Ovary (tissue), 9 donors: ENCODE results near the gene RPL27A. TPM values are rescaled to one million over a fixed set of nuclear protein-coding genes. Genes with fewer than 3 reads are reported as not detected.
A peak's percentile ranks its signal among the peaks of the same experiment; 100 is the strongest.

Experiments used
- DNase-seq, 5 donors: peaks; one replicate each; pipeline ENCODE4 v3.0.0-alpha.2; 2019 to 2020
- H3K27ac ChIP-seq, 2 donors: fragments of 200-600 bp; one replicate each; pipeline versions ENCODE4 v1.5.1 to v1.8.0; 2019 to 2022
- H3K27me3 ChIP-seq: fragments of 200-600 bp; one replicate; pipeline ENCODE4 v1.8.0; 2022
- H3K36me3 ChIP-seq: fragments of 200-600 bp; sonication (generic); one replicate; pipeline ENCODE4 v1.5.1; 2019
- H3K4me1 ChIP-seq: one replicate; pipeline ENCODE4 v1.8.1; 2013; ENCODE audit warnings: mild to moderate bottlenecking, moderate library complexity; ENCODE audit not compliant: insufficient read depth
- H3K4me3 ChIP-seq: fragments of 200-600 bp; sonication (generic); one replicate; pipeline ENCODE4 v1.5.1; 2017
- H3K9me3 ChIP-seq, 2 donors: fragments of 200-600 bp in 1 of 2; sonication (generic) in 1 of 2; one replicate each; pipeline versions ENCODE4 v1.5.1 to v1.8.1; 2013 to 2019; ENCODE audit warnings: mild to moderate bottlenecking in 1 of 2, moderate library complexity in 1 of 2
- EP300 ChIP-seq: sonication (generic); formaldehyde crosslinking; IDR thresholded peaks from one replicate; pipeline ENCODE4 v1.6.1; 2017; ENCODE audit warnings: antibody characterized with exemption
- POLR2A ChIP-seq: fragments of 450-650 bp; IDR thresholded peaks from one replicate; pipeline ENCODE4 v1.6.1; 2017; ENCODE audit warnings: antibody characterized with exemption, mild to moderate bottlenecking, moderate library complexity
- WGBS, 3 donors: extraction: QIAGEN DNeasy Blood & Tissue Kit in 1 of 3; methylation state at CpG; one replicate each; pipeline versions ENCODE4 v1.1.5 to v1.1.7; 2013 to 2017; 5-methylcytosine and 5-hydroxymethylcytosine counted together
- intact Hi-C, 4 donors: fragments of 100-400 bp; cut with DNase I; formaldehyde crosslinking; loops; one replicate each; pipeline versions ENCODE4 v1.11.0 to v1.15.1; 2022 to 2023
- polyA plus RNA-seq, 2 donors: library from polyadenylated mRNA; stranded (reverse); fragments of 200-250 nt in 1 of 2; fragments of 350-450 nt in 1 of 2; fragmentation: Illumina TruSeq in 1 of 2; extraction: RNeasy Lipid Tissue Mini Kit (QIAGEN cat#74804) in 1 of 2; gene quantifications; one replicate each; pipeline ENCODE4 v1.2.3, GENCODE V29; 2013 to 2014
- total RNA-seq, 7 donors: library from RNA; depleted of rRNA in 2 of 7; stranded (reverse); fragments of >200 nt in 2 of 7; fragmentation: NEBNext Ultra II Directional in 3 of 7; extraction: Animal tissue kit (Norgen Biotek cat#: 25700) in 3 of 7; gene quantifications; one replicate each; pipeline versions ENCODE4 v1.1.0 to v1.2.4, GENCODE V29; 2016 to 2023
- TF ChIP-seq, protein P1 (sequence below), 3 donors: fragments of 450-650 bp in 2 of 3; fragments of 200-600 bp in 1 of 3; IDR thresholded peaks; one replicate each; pipeline versions ENCODE4 v1.5.1 to v1.8.0; 2016 to 2022; ENCODE audit warnings: antibody characterized with exemption in 3 of 3, mild to moderate bottlenecking in 1 of 3
- donor health status: DM: no; HTN: no; CAD: no; lungs with moderate emphysema.
- donor health status: DM: no; HTN: no; CAD: no.
- donor health status: Bipolar disorder and iron deficiency.
- donor health status: DM: yes; HTN: yes; CAD: no.
- donor health status: DM: no; HTN: no; CAD: no.
- donor health status: DM: yes; HTN: yes; CAD: no.

The RPL27A gene
- total and polyA plus RNA-seq, 9 donors, result 986 to 6,011 (median 2,159) TPM

DNA sequence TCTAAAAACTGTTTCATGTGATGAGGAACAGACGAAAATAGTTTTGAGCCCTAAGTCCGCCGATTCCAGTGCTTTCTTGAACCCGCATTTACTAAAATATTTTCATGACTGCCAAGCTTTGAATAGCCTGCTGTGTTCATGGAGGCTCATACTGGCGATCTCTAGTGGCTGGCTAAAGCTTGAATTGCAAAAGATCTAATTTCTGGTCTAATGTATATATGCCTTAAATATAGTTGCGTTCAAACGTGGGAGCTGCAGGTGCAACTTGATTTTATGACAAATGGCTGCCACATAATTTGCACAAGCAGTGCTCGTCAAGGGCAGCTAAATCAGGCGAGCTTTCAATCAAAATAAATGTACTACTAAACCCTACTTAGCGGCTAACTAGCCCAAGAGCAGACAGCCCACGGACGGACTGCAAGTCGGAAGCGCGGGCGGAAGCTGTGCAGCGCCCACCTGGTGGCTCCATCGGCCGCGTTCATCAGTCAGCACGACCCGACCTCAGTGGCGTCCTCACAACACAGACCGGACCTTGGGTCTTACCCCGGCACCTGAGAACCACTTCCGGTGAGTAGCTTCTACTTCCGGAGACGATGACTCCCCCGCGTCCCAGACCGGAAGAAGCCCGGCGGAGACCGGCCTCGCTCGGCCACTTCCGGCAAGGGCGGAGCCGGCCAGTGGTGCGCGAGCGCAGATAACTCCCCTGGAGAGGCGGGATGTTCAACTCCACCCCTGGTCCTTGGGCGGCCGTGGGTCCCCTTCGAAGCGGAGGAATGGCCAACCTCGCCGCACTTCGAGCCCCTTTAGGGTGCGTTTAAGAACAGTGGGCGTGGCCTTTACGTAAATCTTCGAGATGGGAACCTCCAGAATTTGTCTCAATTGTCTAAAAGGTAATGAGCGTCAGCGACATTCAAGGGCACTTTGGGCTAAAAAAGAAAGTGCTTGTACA lies 6.1 kb downstream of the RPL27A start:
- Histone ChIP-seq H3K27ac (peak overlapping the region in 1 of 2 donors; percentile 20), H3K27me3 (no peaks in the 10 kb centered on the region), H3K4me3 (peak overlapping the region; percentile 40), H3K4me1 (peaks cover 7% of the 10 kb centered on the region), H3K36me3 (no peaks in the 10 kb centered on the region), H3K9me3 (no peaks in the 10 kb centered on the region)
- intact Hi-C loops, result loop anchor here in 1 of 4 donors (5.0 kb wide), 2 partner anchors 124 to 269 kb away; a partner anchor contains a TSS
- TF ChIP-seq EP300 (no peak), POLR2A (no peak)
- TF ChIP-seq, protein P1, sequence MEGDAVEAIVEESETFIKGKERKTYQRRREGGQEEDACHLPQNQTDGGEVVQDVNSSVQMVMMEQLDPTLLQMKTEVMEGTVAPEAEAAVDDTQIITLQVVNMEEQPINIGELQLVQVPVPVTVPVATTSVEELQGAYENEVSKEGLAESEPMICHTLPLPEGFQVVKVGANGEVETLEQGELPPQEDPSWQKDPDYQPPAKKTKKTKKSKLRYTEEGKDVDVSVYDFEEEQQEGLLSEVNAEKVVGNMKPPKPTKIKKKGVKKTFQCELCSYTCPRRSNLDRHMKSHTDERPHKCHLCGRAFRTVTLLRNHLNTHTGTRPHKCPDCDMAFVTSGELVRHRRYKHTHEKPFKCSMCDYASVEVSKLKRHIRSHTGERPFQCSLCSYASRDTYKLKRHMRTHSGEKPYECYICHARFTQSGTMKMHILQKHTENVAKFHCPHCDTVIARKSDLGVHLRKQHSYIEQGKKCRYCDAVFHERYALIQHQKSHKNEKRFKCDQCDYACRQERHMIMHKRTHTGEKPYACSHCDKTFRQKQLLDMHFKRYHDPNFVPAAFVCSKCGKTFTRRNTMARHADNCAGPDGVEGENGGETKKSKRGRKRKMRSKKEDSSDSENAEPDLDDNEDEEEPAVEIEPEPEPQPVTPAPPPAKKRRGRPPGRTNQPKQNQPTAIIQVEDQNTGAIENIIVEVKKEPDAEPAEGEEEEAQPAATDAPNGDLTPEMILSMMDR (IDR thresholded peaks at IDR 0.05), result peak in 1 of 3 donors; percentile 27
- peak; percentile 94 to 97 (median 94) for DNase-seq
- WGBS, 3 donors, result 1 to 3% (median 1%) methylated on average over 49 to 56 of the region's 56 CpGs

DNA sequence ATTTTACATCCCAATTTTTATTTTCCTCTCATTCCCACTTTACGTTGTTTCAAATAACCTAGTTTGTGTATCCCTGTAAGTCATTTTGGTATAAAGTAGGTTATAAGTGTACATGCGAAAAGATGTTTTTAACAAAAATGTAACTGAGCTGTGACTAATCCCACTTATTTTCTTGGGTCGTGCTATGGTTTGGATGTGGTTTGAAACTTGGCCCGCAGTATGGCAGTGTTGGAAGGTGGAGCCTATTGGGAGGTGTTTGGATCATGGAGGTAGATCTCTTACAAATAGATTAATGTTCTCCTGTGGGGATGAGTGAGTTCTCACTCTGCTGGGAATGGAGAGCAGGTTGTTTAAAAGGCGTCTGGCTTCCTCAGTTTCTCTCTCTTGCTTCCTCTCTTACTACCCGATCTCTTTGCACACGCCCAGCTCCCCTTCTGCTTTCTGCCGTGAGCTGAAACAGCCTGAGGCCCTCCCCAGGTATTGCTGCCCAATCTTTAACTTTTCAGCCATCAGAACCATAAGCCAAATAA lies 7.2 kb downstream of the RPL27A start:
- no peaks in the 10 kb centered on the region for H3K36me3 ChIP-seq
- TF ChIP-seq, protein P1 (IDR thresholded peaks at IDR 0.05), result no peak
- TF ChIP-seq EP300, result no peak
- TF ChIP-seq POLR2A, result no peak
- peaks cover 3% of the 10 kb centered on the region for H3K4me1 ChIP-seq
- WGBS, 3 donors, result 69 to 76% (median 76%) methylated on average over 8 of the region's 8 CpGs
- intact Hi-C loops, result loop anchor here in 2 of 4 donors (5.0 to 10.0 kb wide), 3 partner anchors 123 to 275 kb away; partner anchors contain the start of gene TMEM9B (in 1 of the 2)
- no peak overlapping the region for H3K27ac ChIP-seq
- DNase-seq, result no peak
- H3K9me3 ChIP-seq, result no peaks in the 10 kb centered on the region
- H3K4me3 ChIP-seq, result no peak overlapping the region
- no peaks in the 10 kb centered on the region for H3K27me3 ChIP-seq

DNA sequence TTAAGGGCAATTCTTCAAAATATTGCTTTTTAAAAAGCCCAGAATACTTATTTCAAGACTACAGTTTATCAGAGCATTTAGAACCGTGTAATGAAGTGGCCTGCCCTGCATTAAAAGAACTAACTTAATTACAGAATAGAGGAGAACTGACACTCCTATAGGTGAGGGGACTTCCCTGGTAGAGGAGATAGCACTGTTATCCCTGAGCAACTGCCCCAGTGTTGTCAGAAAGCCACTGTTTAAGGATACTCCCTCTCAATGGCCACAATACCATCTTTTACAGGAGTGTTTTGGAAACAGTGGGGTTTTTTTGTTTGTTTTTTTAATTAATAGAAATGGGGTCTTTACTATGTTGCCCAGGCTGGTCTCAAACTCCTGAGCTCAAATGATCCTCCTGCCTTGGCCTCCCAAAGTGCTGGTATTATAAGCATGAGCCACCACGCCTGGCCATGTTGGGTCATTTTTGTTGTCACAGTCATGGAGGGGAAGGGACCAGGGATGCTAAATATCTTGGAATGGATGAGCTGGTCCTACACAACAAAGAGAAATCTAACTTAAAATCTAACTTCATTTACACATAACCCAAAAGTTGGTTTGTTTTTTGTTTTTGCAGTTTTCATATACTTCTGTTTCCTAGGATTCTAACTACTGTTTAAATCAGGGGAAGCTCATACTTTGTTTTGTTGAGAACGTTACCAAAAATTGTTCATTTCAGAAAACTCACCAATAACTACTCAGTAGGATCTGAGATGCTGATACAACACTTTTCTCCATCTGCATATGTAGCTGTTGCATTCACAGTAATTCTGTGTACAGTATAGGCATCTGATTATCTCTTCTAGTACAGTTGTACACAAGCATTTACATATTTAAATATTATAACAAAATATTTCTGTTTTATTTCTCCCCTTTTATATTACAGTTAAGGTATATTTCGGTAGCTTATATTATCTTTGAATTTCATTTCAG lies 8.1 kb downstream of the RPL27A start:
- H3K36me3 ChIP-seq, result no peaks in the 10 kb centered on the region
- H3K4me3 ChIP-seq, result no peak overlapping the region
- peak in 1 of 5 donors; percentile 6 for DNase-seq
- 80 to 85% (median 83%) methylated on average over 4 of the region's 4 CpGs for WGBS, 3 donors
- H3K9me3 ChIP-seq, result no peaks in the 10 kb centered on the region
- H3K27me3 ChIP-seq, result no peaks in the 10 kb centered on the region
- intact Hi-C loops, result loop anchor here in 1 of 4 donors (10.0 kb wide), 1 partner anchor 274 kb away; the partner anchor contains the start of gene TMEM9B
- peaks cover 3% of the 10 kb centered on the region for H3K4me1 ChIP-seq
- no peak overlapping the region for H3K27ac ChIP-seq
- TF ChIP-seq POLR2A, result no peak
- TF ChIP-seq EP300, result no peak
- TF ChIP-seq, protein P1 (IDR thresholded peaks at IDR 0.05), result no peak

DNA sequence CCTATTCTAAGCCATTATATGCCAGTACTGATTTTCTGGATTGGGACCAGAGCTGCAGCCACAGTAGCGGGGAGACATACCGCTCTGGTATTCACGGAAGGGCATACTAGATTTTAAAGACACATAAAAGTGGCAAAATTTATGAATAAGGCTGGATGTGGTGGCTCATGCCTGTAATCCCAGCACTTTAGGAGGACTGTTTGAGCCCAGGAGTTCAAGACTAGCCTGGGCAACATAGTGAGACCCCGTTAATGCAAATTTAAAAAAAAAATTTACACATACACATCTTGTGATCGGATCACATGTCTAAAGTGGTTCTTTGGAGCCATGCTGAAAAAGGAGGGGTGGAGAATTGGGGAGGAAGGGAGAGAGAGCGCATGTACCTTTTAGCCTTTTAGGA lies 9.0 kb downstream of the RPL27A start:
- no peaks in the 10 kb centered on the region for H3K27me3 ChIP-seq
- H3K9me3 ChIP-seq, result no peaks in the 10 kb centered on the region
- DNase-seq, result peak in 1 of 5 donors; percentile 3
- no peak overlapping the region for H3K4me3 ChIP-seq
- intact Hi-C loops, result loop anchor here in 1 of 4 donors (10.0 kb wide), 1 partner anchor 273 kb away; the partner anchor contains the start of gene TMEM9B
- no peaks in the 10 kb centered on the region for H3K36me3 ChIP-seq
- H3K27ac ChIP-seq, result no peak overlapping the region
- 88 to 90% (median 88%) methylated on average over 6 of the region's 6 CpGs for WGBS, 3 donors
- TF ChIP-seq EP300, result no peak
- peaks cover 3% of the 10 kb centered on the region for H3K4me1 ChIP-seq
